GM12873 (cell line): ENCODE measurements around the gene KRTAP10-4.
"Not testable (repeated sequence)": the region's sequence is repeated elsewhere in the genome, so short reads cannot be mapped to it uniquely, and the experiment has no call there.

ENCODE experiments used
- TF ChIP-seq, protein P1 (sequence below): IDR thresholded peaks from 2 replicates; pipeline ENCODE4 v1.5.1; 2012; ENCODE audit warnings: low read depth, mild to moderate bottlenecking, moderate library complexity, low read length, control low read depth; ENCODE audit not compliant: insufficient read depth; ENCODE audit errors: missing control alignments

KRTAP10-4 gene

GRCh38 chr21:44594406-44594916, 20.9 kb downstream of the KRTAP10-4 start:
- TF ChIP-seq, protein P1, sequence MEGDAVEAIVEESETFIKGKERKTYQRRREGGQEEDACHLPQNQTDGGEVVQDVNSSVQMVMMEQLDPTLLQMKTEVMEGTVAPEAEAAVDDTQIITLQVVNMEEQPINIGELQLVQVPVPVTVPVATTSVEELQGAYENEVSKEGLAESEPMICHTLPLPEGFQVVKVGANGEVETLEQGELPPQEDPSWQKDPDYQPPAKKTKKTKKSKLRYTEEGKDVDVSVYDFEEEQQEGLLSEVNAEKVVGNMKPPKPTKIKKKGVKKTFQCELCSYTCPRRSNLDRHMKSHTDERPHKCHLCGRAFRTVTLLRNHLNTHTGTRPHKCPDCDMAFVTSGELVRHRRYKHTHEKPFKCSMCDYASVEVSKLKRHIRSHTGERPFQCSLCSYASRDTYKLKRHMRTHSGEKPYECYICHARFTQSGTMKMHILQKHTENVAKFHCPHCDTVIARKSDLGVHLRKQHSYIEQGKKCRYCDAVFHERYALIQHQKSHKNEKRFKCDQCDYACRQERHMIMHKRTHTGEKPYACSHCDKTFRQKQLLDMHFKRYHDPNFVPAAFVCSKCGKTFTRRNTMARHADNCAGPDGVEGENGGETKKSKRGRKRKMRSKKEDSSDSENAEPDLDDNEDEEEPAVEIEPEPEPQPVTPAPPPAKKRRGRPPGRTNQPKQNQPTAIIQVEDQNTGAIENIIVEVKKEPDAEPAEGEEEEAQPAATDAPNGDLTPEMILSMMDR = no peak

DNA sequence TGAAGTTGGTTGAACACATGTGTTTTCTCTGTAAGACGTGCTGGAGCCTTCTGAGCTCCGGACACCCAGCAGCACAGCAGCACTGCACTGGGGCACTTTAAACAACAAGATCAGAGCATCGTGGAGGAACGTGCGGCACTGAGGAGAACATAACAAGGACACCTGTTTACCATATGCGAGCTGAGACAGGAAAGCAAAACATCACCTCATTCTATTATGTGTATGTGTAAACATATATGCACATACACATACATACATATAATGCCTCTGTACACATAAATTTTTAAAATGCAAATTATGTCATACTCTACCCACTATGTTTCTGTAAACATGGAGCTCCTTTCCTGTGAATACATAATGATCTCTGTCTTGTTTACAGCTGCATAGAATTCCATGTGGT, 22.0 kb downstream of the KRTAP10-4 start:
- TF ChIP-seq, protein P1 = no peak

DNA sequence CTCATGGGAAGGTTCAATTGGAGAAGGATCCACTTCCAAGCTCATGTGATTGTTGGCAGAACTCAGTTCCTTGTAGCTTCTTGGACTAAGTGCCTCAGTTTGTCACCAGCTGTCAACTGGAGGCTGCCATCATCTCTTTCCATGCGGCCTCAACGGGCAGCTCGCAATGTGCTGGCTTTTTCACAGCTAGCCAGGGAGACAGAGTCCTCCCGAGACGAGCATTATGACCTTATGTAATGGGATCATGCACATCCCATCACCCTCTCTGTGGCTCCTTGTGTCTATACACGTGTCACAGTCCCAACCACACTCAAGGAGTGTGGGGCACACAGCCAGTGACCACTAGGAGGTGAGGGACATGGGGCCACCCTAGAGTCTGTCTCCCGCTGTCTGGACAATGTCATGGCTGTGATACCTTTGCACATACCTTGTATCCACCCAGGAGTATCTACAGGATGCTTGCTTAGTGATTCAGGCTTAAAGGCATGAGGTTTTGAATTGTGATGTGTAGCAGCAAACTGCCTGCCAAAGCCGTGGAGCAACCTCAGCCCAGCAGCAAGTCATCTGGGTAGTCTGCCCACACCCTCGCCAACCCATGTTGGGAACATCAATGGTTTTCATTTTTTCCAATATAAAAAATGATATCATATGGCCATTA, 22.7 kb downstream of the KRTAP10-4 start:
- TF ChIP-seq, protein P1 = no peak

DNA sequence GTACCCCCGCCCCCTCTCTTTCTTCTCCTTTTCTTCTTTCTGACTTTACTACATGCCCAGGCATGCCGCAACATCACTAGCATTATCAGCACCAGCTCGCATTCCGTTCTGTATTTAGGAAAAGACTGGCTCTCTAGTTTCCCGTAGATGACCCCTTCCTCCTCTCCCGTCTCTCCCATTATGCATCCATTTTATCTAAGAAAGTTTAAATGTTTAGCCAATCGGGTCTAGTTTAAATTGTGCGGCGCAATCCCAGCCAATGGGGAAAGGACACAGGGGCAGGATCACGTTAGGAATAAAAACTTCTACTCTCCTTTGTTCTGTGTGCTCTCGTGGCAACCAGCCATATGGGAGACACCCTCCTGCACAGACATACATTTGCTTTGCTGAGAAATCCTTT, 24.5 kb downstream of the KRTAP10-4 start:
- TF ChIP-seq, protein P1 = no peak

DNA sequence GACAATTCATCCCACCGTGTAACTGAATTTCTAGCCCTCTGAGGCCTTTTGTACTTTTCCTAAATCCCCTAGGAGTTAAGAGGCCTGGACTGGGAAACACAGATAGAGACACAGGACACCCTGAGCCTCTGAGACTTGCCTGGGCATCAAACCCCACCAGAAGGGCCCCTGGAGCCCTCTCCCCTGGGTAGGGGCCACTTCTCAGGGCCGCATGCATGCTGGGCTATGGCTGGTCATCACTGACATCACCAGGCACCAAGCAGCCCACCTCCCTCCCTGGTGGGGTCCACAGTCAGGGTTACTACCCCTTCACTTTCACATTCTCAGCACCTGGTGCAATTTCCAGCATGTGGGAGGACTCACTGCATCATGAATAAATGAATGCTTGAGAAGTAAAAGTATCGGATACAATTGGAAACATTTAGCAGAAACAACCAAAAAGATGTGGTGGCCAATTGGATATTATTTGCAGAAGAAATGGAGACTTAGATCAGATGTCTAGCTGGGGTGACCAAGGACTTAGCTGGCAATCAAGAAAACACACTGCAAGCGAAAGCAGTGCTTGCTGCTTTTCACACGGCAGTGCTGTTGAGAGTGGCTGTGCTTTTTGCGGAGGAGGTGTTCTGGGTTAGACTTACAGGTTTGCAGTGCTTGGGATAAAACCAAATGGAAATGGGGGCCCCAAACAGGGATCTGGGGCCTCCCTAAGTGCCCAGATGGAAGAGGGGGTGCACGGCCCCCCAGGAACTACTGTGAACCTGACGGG, 25.9 kb downstream of the KRTAP10-4 start:
- TF ChIP-seq, protein P1 = no peak

DNA sequence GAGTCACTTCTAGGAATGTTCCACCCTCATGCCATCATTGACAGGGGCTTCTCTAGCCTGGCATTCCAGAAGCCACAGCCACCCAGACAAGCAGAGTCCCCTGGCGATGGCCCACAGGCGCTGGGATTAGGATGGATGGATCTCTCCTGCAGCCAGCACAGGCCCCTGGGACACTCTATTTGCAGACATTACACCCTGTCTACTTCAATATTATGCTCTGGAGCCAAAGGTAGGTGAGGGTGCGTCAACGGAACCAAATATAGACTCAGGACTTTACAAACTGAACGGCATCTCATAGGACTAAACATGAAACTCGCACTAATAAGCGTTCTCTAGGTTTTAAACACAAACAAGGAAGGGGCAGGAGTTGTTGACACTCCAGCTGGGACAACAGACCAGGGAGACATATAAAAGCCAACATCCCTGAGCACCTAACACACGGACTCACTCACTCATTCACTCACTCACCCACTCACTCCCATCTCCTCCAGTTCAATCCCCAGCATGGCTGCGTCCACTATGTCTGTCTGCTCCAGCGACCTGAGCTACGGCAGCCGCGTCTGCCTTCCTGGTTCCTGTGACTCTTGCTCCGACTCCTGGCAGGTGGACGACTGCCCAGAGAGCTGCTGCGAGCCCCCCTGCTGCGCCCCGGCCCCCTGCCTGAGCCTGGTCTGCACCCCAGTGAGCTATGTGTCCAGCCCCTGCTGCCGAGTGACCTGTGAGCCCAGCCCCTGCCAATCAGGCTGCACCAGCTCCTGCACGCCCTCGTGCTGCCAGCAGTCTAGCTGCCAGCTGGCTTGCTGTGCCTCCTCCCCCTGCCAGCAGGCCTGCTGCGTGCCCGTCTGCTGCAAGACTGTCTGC, 26.8 kb downstream of the KRTAP10-4 start, which contains the start of gene KRTAP10-7:
Gene KRTAP10-7, plus strand, starts transcription at position 480 of the 861 bp plus-strand sequence. Its CDS starts 25 bp downstream, at position 505.
- TF ChIP-seq, protein P1 = not testable (repeated sequence)
